ENCODE data around the gene FAM193A.

FAM193A gene

GRCh38 chr4:2697995-2698414 lies 161.6 kb downstream of the FAM193A start:
- TF ChIP-seq, protein P1, sequence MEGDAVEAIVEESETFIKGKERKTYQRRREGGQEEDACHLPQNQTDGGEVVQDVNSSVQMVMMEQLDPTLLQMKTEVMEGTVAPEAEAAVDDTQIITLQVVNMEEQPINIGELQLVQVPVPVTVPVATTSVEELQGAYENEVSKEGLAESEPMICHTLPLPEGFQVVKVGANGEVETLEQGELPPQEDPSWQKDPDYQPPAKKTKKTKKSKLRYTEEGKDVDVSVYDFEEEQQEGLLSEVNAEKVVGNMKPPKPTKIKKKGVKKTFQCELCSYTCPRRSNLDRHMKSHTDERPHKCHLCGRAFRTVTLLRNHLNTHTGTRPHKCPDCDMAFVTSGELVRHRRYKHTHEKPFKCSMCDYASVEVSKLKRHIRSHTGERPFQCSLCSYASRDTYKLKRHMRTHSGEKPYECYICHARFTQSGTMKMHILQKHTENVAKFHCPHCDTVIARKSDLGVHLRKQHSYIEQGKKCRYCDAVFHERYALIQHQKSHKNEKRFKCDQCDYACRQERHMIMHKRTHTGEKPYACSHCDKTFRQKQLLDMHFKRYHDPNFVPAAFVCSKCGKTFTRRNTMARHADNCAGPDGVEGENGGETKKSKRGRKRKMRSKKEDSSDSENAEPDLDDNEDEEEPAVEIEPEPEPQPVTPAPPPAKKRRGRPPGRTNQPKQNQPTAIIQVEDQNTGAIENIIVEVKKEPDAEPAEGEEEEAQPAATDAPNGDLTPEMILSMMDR (IDR thresholded peaks at IDR 0.05; ENCODE audit: borderline replicate concordance, insufficient read depth, low read depth, low read length): no peak
- H3K4me3 ChIP-seq (ENCODE audit: low read depth, low read length): no peak overlapping the region

- no peak overlapping the region for H3K4me3 ChIP-seq (ENCODE audit: low read depth, low read length)
- TF ChIP-seq, protein P1 (IDR thresholded peaks at IDR 0.05; ENCODE audit: borderline replicate concordance, insufficient read depth, low read depth, low read length): no peak
Measured at GRCh38 chr4:2698504-2698903, 162.1 kb downstream of the FAM193A start.

DNA sequence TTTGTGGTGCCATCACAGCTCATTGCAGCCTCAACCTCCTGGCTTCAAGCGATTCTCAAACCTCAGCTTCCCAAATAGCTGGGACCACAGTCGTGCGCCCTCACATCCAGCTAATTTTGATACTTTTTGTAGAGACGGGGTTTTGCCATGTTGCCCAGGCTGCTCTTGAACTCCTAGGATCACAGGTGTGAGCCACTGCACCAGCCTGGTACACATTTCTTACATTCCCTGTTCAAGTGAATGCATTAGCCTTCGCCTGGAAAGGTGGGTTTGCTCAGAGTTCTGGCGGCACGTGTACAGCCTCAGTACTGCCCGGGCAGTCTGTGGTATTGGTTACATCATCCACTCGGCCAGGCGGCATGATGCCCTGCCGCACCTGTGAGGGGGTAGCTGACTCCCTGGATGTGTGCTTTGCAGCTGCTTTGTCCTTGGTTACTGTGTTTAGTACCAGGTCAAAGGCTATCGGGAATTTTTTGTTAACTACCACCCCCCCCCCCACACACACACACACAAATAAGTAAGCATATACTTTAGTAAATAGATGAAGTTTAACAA lies 162.6 kb downstream of the FAM193A start:
- no peak overlapping the region for H3K4me3 ChIP-seq (ENCODE audit: low read depth, low read length)
- TF ChIP-seq, protein P1 (IDR thresholded peaks at IDR 0.05; ENCODE audit: borderline replicate concordance, insufficient read depth, low read depth, low read length): no peak

GRCh38 chr4:2699534-2699933 lies 163.1 kb downstream of the FAM193A start:
- no peak overlapping the region for H3K4me3 ChIP-seq (ENCODE audit: low read depth, low read length)
- TF ChIP-seq, protein P1 (IDR thresholded peaks at IDR 0.05; ENCODE audit: borderline replicate concordance, insufficient read depth, low read depth, low read length): no peak

DNA sequence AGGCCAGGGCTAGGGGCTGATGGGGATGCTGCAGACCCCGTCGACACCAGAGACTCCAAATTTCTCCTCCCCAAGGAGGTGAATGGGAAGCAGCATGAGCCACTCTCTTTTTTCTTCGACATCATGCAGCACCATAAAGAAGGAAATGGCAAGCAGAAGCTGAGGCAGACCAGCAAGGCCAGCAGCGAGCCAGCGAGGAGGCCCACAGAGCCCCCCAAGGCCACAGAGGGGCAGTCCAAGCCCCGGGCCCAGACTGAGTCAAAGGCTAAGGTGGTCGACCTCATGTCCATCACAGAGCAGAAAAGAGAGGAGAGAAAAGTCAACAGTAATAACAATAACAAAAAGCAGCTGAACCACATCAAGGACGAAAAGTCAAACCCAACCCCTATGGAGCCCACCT lies 163.6 kb downstream of the FAM193A start:
- TF ChIP-seq, protein P1 (IDR thresholded peaks at IDR 0.05; ENCODE audit: borderline replicate concordance, insufficient read depth, low read depth, low read length): no peak
- H3K4me3 ChIP-seq (ENCODE audit: low read depth, low read length): no peak overlapping the region

GRCh38 chr4:2702361-2702760 lies 165.9 kb downstream of the FAM193A start:
- no peak overlapping the region for H3K4me3 ChIP-seq (ENCODE audit: low read depth, low read length)
- TF ChIP-seq, protein P1 (IDR thresholded peaks at IDR 0.05; ENCODE audit: borderline replicate concordance, insufficient read depth, low read depth, low read length): no peak

DNA sequence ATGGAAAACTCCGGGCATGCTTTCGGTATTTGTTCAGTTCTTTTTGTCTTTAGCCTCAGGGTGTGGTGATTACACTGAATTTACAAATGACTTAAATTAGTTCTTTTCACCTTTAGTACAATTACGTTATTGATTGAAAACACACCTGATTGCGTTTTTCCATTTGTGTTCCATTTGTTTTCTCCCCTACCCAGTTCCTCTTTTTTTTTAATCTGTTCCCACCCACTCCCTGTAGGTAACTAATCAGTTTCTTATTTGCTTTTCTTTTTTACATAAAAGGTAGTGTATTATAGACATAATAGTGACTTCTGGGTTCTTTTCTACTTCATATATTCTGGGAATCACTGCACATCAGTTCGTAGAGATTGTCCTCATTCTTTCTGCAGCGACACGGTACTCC lies 166.3 kb downstream of the FAM193A start:
- TF ChIP-seq, protein P1 (IDR thresholded peaks at IDR 0.05; ENCODE audit: borderline replicate concordance, insufficient read depth, low read depth, low read length): no peak
- H3K4me3 ChIP-seq (ENCODE audit: low read depth, low read length): no peak overlapping the region

Data from GM12875 (cell line).